ENCODE results near the gene AGAP1. TPM values are rescaled to one million over a fixed set of nuclear protein-coding genes. Genes with fewer than 3 reads are reported as not detected.

The AGAP1 gene
- 16.6 to 26.8 TPM (median 25.3 TPM) in 5 replicates for total RNA-seq (2022; extraction: Qiagen RNA extraction; ENCODE audit: low read depth)

DNA sequence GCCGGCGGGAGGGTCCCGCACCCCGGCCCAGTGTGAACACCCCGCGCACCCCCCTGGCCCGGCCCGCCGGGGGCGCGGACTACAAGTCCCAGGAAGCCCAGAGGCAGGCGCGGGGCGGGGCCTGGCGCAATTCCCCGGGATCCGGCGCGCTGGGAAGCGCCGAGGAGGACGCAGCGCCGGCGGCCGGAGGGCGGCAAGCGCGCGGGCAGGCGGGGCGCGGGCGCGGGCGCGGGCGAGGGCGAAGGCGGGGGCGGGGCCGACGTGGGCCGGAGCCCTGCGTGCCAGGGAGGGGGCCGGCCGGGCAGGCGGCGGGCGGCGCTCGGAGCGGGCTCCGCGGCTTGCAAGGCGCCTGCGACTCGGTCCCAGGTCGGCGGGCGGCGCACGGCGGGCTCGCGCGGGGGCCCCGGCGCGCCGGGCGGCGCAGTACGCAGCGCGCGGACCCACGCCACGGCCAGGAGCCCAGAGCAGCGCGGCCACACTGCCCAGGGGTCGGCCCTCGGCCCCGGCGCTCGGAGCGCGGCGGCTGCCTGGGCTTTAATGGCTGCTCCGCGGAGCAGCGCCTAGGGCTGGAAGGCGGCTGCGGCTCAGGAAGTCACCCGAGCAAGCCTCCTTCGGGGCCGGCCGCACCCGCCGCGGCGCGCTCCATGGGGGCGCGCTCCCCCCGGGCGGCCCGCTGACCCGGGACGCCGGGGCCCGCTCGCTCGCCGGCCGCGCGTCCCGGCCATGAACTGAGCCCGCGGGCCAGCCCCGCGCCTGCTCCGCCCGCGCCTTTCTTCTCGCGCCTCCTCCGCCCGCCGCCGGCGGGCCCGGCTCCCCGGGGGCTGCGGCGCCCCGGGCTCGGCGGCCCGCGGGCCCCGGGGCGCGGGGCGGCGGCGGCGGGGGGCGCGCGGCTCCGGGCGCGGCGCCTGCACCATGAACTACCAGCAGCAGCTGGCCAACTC is at the start of gene AGAP1:
AGAP1 (plus strand) TSS at position 269 of the 941 bp plus-strand sequence.

DNA sequence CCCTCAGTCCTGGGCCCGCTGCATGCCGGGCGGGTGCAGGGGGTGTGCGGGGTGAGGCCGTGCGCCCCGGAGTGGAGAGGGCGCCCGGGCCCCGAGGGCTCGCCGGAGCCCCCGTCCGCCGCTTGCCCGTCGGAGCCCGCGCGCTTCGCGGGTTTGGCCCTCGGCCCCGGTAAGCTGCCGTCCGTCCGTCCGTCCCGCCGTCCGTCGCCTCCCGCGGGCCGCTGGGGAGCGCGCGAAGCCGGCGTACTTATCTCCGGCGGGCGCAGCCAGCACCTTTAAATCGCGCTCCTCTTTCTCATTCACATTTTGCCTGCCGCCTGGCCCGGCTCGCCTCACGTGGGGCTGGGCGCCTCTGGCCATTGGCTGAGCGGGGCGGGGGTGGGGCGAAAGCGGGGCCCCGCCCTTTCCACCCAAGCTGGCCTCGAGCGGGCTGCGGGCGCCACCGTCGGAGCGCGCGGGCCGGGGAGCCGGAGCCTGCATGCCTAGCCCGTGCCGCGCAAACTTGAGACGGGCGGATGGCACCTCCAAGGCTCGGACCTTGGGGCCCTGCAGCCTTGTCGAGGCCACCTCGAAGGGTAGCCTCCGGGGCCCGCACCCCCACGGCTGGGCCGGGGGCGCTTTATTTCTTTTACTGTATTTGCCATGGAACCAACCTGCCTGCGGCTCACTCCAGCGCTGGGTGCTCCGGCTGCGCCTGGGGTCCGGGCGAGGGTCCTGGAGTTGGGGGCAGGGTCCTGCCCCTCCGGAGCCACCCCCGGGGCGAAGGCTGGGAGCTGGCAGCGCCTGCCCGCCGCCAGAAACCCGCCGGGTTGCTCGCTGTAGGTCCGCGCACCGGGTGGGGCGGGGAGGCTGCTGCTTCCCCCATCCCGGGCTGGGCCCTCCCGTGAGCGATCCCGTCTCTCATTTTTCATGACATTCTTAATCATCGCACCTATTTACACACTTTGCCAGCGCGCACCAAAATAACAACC is 674.6 kb downstream of the AGAP1 start, which contains the start of gene GBX2:
GBX2 (minus strand) TSS at position 277 of the 971 bp plus-strand sequence. CDS start 415 bp downstream, outside the sequence.

